ENCODE measurements around the gene RBM17.
"Not testable (repeated sequence)": the region's sequence is repeated elsewhere in the genome, so short reads cannot be mapped to it uniquely, and the experiment has no call there.

Gene RBM17

DNA sequence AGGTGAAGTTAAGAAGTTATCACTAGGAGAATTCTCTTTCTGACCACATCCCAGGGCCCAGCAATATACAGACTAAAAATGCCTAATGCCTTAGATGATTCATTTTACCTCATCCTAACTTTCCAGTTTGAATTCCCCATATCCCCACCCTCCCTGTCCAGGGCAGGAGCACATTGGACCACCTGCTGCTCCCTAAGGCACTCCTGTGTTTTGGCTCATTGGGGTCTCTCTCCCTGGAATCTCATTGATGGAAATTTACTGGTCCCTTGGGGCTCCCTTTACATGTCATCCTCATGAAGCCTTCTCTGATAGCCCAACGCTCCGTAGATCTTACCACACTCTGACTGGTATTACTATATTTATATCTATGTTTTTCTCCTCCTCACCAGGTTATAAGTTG is 29.3 kb upstream of the RBM17 start:
- no peak overlapping the region for H3K9ac ChIP-seq (ENCODE audit: low read depth, low read length)
- H3K4me1 ChIP-seq (ENCODE audit: control insufficient read depth, insufficient read depth, low read length): no peaks in the 10 kb centered on the region
- no peaks in the 10 kb centered on the region for H3K36me3 ChIP-seq (ENCODE audit: insufficient read depth, low read length)
- H3K27me3 ChIP-seq (ENCODE audit: control insufficient read depth, insufficient read depth, low read length): peaks cover 45% of the 10 kb centered on the region
- H3K4me3 ChIP-seq (ENCODE audit: low read length): no peak overlapping the region
- no peak overlapping the region for H3K4me2 ChIP-seq (ENCODE audit: low read length)
- H3K9me3 ChIP-seq (replicated peaks; ENCODE audit: low read length): no peaks in the 10 kb centered on the region

- Histone ChIP-seq H3K9me3 (replicated peaks; ENCODE audit: low read length) (no peaks in the 10 kb centered on the region), H3K4me1 (ENCODE audit: control insufficient read depth, insufficient read depth, low read length) (no peaks in the 10 kb centered on the region), H3K9ac (ENCODE audit: low read depth, low read length) (no peak overlapping the region), H3K36me3 (ENCODE audit: insufficient read depth, low read length) (no peaks in the 10 kb centered on the region), H3K4me2 (ENCODE audit: low read length) (no peak overlapping the region), H3K4me3 (ENCODE audit: low read length) (no peak overlapping the region), H3K27me3 (ENCODE audit: control insufficient read depth, insufficient read depth, low read length) (peaks cover 49% of the 10 kb centered on the region)
Observed at GRCh38 chr10:6061056-6061455, 27.8 kb upstream of the RBM17 start.

- no peak within 1 kb of the TSS for H3K4me2 ChIP-seq (ENCODE audit: low read length)
- H3K9ac ChIP-seq (ENCODE audit: low read depth, low read length): no peak within 1 kb of the TSS
- no peak within 1 kb of the TSS for H3K4me3 ChIP-seq (ENCODE audit: low read length)
- no peaks in the 10 kb centered on the region for H3K9me3 ChIP-seq (replicated peaks; ENCODE audit: low read length)
- H3K36me3 ChIP-seq (ENCODE audit: insufficient read depth, low read length): no peaks in the 10 kb centered on the region
- H3K4me1 ChIP-seq (ENCODE audit: control insufficient read depth, insufficient read depth, low read length): no peaks in the 10 kb centered on the region
- peaks cover 41% of the 10 kb centered on the region for H3K27me3 ChIP-seq (ENCODE audit: control insufficient read depth, insufficient read depth, low read length)
Observed at GRCh38 chr10:6062101-6062771, 26.6 kb upstream of the RBM17 start, which contains the start of gene IL2RA. TSS of gene IL2RA (minus strand) at chr10:6062367. CDS start at chr10:6062151, 216 bp downstream.

GRCh38 chr10:6064119-6064518 is 24.7 kb upstream of the RBM17 start:
- no peaks in the 10 kb centered on the region for H3K9me3 ChIP-seq (replicated peaks; ENCODE audit: low read length)
- no peaks in the 10 kb centered on the region for H3K36me3 ChIP-seq (ENCODE audit: insufficient read depth, low read length)
- H3K27me3 ChIP-seq (ENCODE audit: control insufficient read depth, insufficient read depth, low read length): peaks cover 37% of the 10 kb centered on the region
- no peak overlapping the region for H3K4me3 ChIP-seq (ENCODE audit: low read length)
- H3K9ac ChIP-seq (ENCODE audit: low read depth, low read length): no peak overlapping the region
- H3K4me2 ChIP-seq (ENCODE audit: low read length): no peak overlapping the region
- no peaks in the 10 kb centered on the region for H3K4me1 ChIP-seq (ENCODE audit: control insufficient read depth, insufficient read depth, low read length)

DNA sequence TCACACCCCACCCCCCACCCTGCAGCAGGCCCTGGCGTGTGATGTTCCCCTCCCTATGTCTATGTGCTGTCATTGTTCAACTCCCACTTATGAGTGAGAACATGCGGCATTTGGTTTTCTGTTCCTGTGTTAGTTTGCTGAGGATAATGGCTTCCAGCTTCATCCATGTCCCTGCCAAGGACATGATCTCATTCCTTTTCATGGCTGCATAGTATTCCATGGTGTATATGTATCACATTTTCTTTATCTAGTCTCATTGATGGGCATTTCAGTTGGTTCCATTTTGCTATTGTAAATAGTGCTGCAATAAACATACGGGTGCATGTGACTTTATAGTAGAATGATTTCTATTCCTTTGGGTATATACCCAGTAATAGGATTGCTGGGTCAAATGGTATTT is 24.1 kb upstream of the RBM17 start:
- H3K36me3 ChIP-seq (ENCODE audit: insufficient read depth, low read length); H3K4me2 ChIP-seq (ENCODE audit: low read length); H3K4me1 ChIP-seq (ENCODE audit: control insufficient read depth, insufficient read depth, low read length); H3K9me3 ChIP-seq (replicated peaks; ENCODE audit: low read length); H3K9ac ChIP-seq (ENCODE audit: low read depth, low read length); H3K4me3 ChIP-seq (ENCODE audit: low read length): not testable (repeated sequence)
- peaks cover 33% of the 10 kb centered on the region for H3K27me3 ChIP-seq (ENCODE audit: control insufficient read depth, insufficient read depth, low read length)

GRCh38 chr10:6065406-6065805 is 23.4 kb upstream of the RBM17 start:
- Histone ChIP-seq H3K9ac (ENCODE audit: low read depth, low read length) (no peak overlapping the region), H3K36me3 (ENCODE audit: insufficient read depth, low read length) (no peaks in the 10 kb centered on the region), H3K4me1 (ENCODE audit: control insufficient read depth, insufficient read depth, low read length) (no peaks in the 10 kb centered on the region), H3K9me3 (replicated peaks; ENCODE audit: low read length) (no peaks in the 10 kb centered on the region), H3K27me3 (ENCODE audit: control insufficient read depth, insufficient read depth, low read length) (peaks cover 34% of the 10 kb centered on the region), H3K4me3 (ENCODE audit: low read length) (no peak overlapping the region), H3K4me2 (ENCODE audit: low read length) (no peak overlapping the region)

GRCh38 chr10:6065835-6066234 is 23.0 kb upstream of the RBM17 start:
- no peaks in the 10 kb centered on the region for H3K9me3 ChIP-seq (replicated peaks; ENCODE audit: low read length)
- H3K27me3 ChIP-seq (ENCODE audit: control insufficient read depth, insufficient read depth, low read length): peaks cover 38% of the 10 kb centered on the region
- H3K4me3 ChIP-seq (ENCODE audit: low read length): no peak overlapping the region

DNA sequence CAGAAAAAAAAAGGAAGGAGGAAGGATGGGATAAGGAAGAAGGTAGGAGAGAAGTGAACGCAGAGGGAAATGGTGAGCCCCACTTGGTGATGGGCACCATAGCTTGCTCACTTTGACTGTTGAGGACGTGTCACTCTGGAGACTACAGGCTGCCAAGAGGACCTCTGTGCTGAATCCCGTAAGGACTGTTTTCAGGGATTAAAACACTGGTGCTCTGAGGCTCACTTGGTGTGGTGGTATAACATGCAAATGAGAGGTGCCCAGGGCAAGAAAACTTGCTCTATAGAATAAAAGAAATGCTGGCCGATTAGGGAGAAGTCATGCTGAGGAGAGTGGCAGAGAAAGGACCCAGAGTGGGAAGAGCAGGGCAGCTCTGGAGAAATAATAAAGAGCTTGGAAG is 21.4 kb upstream of the RBM17 start:
- Histone ChIP-seq H3K4me3 (ENCODE audit: low read length) (no peak overlapping the region), H3K36me3 (ENCODE audit: insufficient read depth, low read length) (no peaks in the 10 kb centered on the region), H3K9ac (ENCODE audit: low read depth, low read length) (no peak overlapping the region), H3K27me3 (ENCODE audit: control insufficient read depth, insufficient read depth, low read length) (peaks cover 49% of the 10 kb centered on the region), H3K4me2 (ENCODE audit: low read length) (no peak overlapping the region), H3K9me3 (replicated peaks; ENCODE audit: low read length) (no peaks in the 10 kb centered on the region), H3K4me1 (ENCODE audit: control insufficient read depth, insufficient read depth, low read length) (no peaks in the 10 kb centered on the region)

More at GRCh38 chr10:6065835-6066234, 23.0 kb upstream of the RBM17 start:
- H3K4me2 ChIP-seq (ENCODE audit: low read length): no peak overlapping the region
- no peak overlapping the region for H3K9ac ChIP-seq (ENCODE audit: low read depth, low read length)
- no peaks in the 10 kb centered on the region for H3K36me3 ChIP-seq (ENCODE audit: insufficient read depth, low read length)
- no peaks in the 10 kb centered on the region for H3K4me1 ChIP-seq (ENCODE audit: control insufficient read depth, insufficient read depth, low read length)

DNA sequence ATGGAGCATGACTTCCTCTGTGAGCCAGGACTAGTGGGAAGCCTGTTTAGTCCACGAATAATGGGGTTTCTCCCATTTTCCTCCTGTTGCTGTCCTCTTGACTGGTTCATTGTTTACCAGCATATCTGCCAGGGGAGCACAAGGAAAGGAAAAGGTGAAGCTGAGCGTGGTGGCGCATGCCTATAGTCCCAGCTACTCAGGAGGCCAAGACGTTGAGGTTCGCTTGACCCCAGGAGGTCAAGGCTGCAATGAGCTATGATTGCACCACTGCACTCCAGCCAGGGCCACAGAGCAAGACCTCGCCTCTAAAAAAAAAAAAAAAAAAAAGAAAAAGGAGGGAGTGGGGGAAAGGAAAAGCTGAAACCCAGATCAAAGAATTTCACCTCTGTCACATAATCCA is 20.8 kb upstream of the RBM17 start:
- Histone ChIP-seq H3K4me3 (ENCODE audit: low read length) (no peak overlapping the region), H3K4me1 (ENCODE audit: control insufficient read depth, insufficient read depth, low read length) (no peaks in the 10 kb centered on the region), H3K4me2 (ENCODE audit: low read length) (no peak overlapping the region), H3K9me3 (replicated peaks; ENCODE audit: low read length) (no peaks in the 10 kb centered on the region), H3K9ac (ENCODE audit: low read depth, low read length) (no peak overlapping the region), H3K36me3 (ENCODE audit: insufficient read depth, low read length) (no peaks in the 10 kb centered on the region), H3K27me3 (ENCODE audit: control insufficient read depth, insufficient read depth, low read length) (peaks cover 55% of the 10 kb centered on the region)

GRCh38 chr10:6068422-6068821 is 20.4 kb upstream of the RBM17 start:
- Histone ChIP-seq H3K9me3 (replicated peaks; ENCODE audit: low read length) (no peaks in the 10 kb centered on the region), H3K9ac (ENCODE audit: low read depth, low read length) (no peak overlapping the region), H3K27me3 (ENCODE audit: control insufficient read depth, insufficient read depth, low read length) (peaks cover 55% of the 10 kb centered on the region), H3K4me3 (ENCODE audit: low read length) (no peak overlapping the region), H3K36me3 (ENCODE audit: insufficient read depth, low read length) (no peaks in the 10 kb centered on the region), H3K4me1 (ENCODE audit: control insufficient read depth, insufficient read depth, low read length) (no peaks in the 10 kb centered on the region), H3K4me2 (ENCODE audit: low read length) (no peak overlapping the region)

DNA sequence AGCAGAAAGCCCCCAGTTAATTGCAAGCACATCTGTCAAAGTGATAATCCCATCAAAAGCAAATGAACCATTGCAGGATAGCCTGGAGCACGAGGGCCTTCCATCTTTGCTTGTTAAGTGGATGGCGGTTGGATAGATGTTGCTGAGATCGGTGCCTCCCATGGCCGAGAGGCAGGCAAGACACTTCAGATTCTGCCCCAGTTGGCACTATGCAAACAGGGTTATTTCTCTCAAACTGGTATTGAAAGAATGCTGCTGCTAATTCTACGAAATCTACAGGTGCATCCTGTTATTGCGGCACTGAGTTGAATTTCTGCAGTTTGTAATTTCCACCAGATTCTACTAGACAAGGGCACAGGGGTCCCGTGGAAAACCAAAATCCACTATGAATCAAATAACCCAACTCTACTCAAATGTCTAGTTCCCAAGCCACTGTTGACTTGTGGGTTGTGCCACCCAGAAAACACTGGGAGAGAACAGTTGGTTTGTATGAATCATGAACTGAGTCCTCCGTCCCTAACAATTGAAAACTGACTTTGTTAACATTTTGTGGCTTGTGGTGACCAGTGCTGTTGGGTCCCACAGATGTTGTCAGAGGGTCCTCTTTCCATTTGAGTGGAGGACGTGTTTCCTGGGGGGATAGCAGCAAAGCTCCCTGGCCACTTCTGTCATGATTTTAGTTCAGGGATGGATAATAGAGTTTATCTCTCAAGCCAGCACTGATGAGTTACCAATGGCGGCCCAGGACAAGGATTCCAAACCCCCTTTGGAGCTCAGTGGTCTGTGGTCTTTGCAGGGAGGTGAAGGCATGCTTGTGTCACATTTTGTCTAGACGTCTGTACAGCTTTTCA is 19.5 kb upstream of the RBM17 start:
- Histone ChIP-seq H3K9me3 (replicated peaks; ENCODE audit: low read length) (no peaks in the 10 kb centered on the region), H3K4me1 (ENCODE audit: control insufficient read depth, insufficient read depth, low read length) (no peaks in the 10 kb centered on the region), H3K9ac (ENCODE audit: low read depth, low read length) (no peak overlapping the region), H3K36me3 (ENCODE audit: insufficient read depth, low read length) (no peaks in the 10 kb centered on the region), H3K4me2 (ENCODE audit: low read length) (no peak overlapping the region), H3K27me3 (ENCODE audit: control insufficient read depth, insufficient read depth, low read length) (peaks cover 61% of the 10 kb centered on the region), H3K4me3 (ENCODE audit: low read length) (no peak overlapping the region)

DNA sequence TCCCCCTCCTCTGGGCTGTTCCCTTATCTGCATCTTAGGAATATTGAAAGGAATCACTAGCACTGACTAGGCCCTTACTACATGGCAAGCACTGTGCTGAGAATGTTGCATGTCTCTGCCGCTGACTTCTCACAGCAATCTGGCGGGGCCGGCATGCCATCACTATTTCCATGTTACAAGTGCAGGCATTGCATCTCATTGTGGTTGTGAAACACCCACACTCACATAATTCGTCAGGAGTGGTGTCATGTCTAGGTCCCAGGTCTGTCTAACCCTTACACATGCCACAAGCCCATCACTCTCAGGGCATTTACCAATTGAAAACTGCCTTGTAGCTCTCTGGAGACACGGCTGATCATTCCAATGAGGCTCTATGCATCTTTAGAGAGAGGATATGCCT is 18.2 kb upstream of the RBM17 start:
- Histone ChIP-seq H3K4me3 (ENCODE audit: low read length) (no peak overlapping the region), H3K9ac (ENCODE audit: low read depth, low read length) (no peak overlapping the region), H3K4me1 (ENCODE audit: control insufficient read depth, insufficient read depth, low read length) (peaks cover 3% of the 10 kb centered on the region), H3K9me3 (replicated peaks; ENCODE audit: low read length) (no peaks in the 10 kb centered on the region), H3K36me3 (ENCODE audit: insufficient read depth, low read length) (no peaks in the 10 kb centered on the region), H3K4me2 (ENCODE audit: low read length) (no peak overlapping the region), H3K27me3 (ENCODE audit: control insufficient read depth, insufficient read depth, low read length) (peaks cover 60% of the 10 kb centered on the region)

Measured in skeletal muscle satellite cell (primary cell).